Ecto neural progenitor cell (in vitro differentiated cells): ENCODE results near the gene AGL.
"Not testable (repeated sequence)": the region's sequence is repeated elsewhere in the genome, so short reads cannot be mapped to it uniquely, and the experiment has no call there.

Experiments
- DNase-seq: peaks from one replicate; pipeline ENCODE4 v3.0.0-alpha.2; 2018; ENCODE audit warnings: low spot score

The AGL gene

GRCh38 chr1:99851850-99852454, 1.8 kb downstream of the AGL start:
- DNase-seq = no peak

GRCh38 chr1:99852648-99853047, 2.5 kb downstream of the AGL start:
- no peak for DNase-seq

GRCh38 chr1:99855914-99856450, 5.8 kb downstream of the AGL start:
- DNase-seq = no peak

GRCh38 chr1:99857041-99857440, 6.9 kb downstream of the AGL start:
- not testable (repeated sequence) for DNase-seq

GRCh38 chr1:99858286-99858685, 8.1 kb downstream of the AGL start:
- no peak for DNase-seq

GRCh38 chr1:99858881-99859280, 8.7 kb downstream of the AGL start:
- DNase-seq = no peak

- DNase-seq = no peak
Observed at GRCh38 chr1:99860703-99861102, 10.5 kb downstream of the AGL start.

GRCh38 chr1:99867682-99868081, 17.5 kb downstream of the AGL start:
- no peak for DNase-seq

GRCh38 chr1:99869304-99869703, 19.1 kb downstream of the AGL start:
- no peak for DNase-seq

GRCh38 chr1:99869723-99870122, 19.6 kb downstream of the AGL start:
- no peak for DNase-seq

- no peak for DNase-seq
Observed at GRCh38 chr1:99872063-99872462, 21.9 kb downstream of the AGL start.

GRCh38 chr1:99877568-99877967, 27.4 kb downstream of the AGL start:
- DNase-seq = no peak

GRCh38 chr1:99886179-99886578, 36.0 kb downstream of the AGL start:
- DNase-seq = no peak

GRCh38 chr1:99886841-99887240, 36.7 kb downstream of the AGL start:
- no peak for DNase-seq

GRCh38 chr1:99887890-99888289, 37.7 kb downstream of the AGL start:
- DNase-seq = no peak

- no peak for DNase-seq
Observed at GRCh38 chr1:99891997-99892396, 41.8 kb downstream of the AGL start.

GRCh38 chr1:99903278-99903677, 53.1 kb downstream of the AGL start:
- DNase-seq = not testable (repeated sequence)

GRCh38 chr1:99906535-99906934, 56.4 kb downstream of the AGL start:
- DNase-seq = no peak

- DNase-seq = no peak
Observed at GRCh38 chr1:99917214-99917613, 67.1 kb downstream of the AGL start.

- no peak for DNase-seq
Observed at GRCh38 chr1:99919220-99919619, 69.1 kb downstream of the AGL start.

- DNase-seq = no peak
Observed at GRCh38 chr1:99934801-99935200, 84.6 kb downstream of the AGL start.

GRCh38 chr1:99935534-99935933, 85.4 kb downstream of the AGL start:
- DNase-seq = no peak

- DNase-seq = no peak
Observed at GRCh38 chr1:99936071-99936470, 85.9 kb downstream of the AGL start.

GRCh38 chr1:99942723-99943122, 92.6 kb downstream of the AGL start:
- DNase-seq = no peak
